GM18508 (cell line): ENCODE data around the gene RAB37.

ENCODE experiments used
- ATAC-seq: cut with Tn5 transposase; IDR thresholded peaks from one replicate; pipeline ENCODE4 v1.9.1; 2021; ENCODE audit warnings: moderate number of reproducible peaks; ENCODE audit not compliant: insufficient read depth, unreplicated experiment

RAB37 gene

DNA sequence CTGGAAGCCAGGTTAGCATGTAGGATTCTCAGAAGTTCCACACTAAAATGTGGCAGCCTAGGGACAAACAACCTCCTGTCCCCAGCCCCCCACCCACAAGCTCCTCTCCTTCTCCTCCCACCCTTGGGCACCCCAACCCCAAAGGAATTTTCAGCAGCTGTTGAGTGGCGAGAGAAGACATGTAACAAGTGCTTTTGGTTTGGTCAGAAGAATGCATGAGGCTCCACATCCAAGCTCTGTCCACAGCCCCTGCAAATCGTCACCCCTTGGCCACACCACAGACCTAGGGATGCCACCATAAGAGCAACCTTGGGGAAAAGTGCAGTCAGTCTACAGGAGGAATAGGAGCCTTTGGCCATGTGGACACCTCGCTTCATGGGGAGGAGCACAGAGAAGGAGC is 11.9 kb upstream of the RAB37 start:
- ATAC-seq = no peak

DNA sequence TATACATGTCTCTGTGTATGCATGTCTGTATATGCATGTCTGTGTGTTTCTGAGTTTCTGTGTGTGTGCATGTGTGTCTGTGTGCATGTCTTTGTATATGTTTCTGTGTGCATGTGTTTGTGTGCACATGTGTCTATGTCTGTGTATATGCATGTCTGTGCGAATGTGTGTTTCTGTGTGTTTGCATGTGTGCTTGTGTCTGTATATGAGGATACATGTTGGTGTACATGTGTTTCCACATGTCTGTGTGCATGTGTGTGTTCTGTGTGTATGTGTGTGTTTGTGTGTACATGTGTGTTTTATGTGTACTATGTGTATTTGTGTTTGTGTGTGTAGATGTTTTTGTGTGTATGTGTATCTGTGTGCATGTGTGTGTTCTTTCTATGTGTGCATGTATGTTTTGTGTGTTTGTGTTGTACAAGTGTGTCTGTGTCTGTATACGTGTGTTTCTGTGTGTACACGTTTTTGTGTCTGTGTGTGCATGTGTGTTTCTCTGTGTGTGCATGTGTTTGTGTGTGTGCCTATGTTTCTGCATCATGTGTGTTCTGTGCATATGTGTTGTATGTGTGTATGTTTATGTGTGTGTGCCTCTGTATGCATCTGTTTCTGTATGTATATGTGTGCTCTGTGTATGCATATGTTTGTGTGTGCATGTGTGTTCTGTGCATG is 8.9 kb upstream of the RAB37 start:
- ATAC-seq = no peak

DNA sequence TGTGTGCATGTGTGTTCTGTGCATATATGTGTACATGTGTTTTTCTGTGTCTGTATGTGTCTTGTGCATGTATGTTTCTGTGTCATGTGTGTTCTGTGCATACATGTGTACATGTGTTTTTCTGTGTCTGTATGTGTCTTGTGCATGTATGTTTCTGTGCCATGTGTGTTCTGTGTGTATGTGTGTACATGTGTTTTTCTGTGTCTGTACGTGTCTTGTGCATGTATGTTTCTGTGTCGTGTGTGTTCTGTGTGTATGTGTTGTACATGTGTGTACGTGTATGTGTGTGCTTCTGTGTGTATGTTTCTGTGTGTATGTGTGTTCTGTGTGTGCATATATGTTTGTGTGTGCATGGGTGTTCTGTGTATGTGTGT is 8.4 kb upstream of the RAB37 start:
- no peak for ATAC-seq

DNA sequence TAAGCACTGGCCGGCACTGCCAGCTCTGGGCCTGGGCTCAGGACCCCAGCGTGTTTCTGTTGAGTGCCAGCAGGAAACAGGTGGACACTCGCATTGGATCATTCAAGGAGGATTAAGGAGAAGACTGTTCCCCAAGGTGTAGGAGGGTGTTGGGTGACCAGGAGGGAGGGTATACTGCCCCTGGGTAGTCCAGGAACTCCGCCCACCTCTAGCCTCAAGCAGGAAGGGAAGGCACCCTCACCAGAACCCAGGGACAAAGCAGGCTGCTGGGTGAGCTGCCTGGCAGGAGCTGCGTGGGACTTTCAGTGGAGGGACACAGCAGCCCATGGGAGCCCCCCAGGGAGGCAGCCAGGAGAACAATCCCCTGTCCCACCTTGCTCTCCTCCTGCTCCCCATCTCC is 7.7 kb upstream of the RAB37 start:
- ATAC-seq = no peak

DNA sequence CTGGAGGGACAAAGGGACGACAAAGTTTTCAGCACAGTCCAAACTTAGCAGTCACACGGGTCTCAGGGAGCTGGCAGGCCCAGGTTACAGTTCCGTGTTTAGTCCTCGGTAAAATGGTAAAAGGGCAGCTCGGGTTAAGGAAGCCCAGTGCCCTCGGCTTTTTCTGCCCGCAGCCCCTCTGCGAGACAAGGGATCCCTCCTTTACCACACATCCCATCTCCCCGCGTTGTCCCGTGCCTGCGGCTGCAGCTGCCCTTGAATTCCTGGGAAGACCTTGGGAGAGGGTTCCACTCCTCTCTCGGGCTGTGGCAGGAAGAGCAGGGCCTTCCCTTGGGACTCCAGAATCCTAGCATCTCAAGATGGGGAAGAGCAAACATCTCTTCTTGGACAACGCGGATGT is 7.2 kb upstream of the RAB37 start:
- ATAC-seq = no peak

DNA sequence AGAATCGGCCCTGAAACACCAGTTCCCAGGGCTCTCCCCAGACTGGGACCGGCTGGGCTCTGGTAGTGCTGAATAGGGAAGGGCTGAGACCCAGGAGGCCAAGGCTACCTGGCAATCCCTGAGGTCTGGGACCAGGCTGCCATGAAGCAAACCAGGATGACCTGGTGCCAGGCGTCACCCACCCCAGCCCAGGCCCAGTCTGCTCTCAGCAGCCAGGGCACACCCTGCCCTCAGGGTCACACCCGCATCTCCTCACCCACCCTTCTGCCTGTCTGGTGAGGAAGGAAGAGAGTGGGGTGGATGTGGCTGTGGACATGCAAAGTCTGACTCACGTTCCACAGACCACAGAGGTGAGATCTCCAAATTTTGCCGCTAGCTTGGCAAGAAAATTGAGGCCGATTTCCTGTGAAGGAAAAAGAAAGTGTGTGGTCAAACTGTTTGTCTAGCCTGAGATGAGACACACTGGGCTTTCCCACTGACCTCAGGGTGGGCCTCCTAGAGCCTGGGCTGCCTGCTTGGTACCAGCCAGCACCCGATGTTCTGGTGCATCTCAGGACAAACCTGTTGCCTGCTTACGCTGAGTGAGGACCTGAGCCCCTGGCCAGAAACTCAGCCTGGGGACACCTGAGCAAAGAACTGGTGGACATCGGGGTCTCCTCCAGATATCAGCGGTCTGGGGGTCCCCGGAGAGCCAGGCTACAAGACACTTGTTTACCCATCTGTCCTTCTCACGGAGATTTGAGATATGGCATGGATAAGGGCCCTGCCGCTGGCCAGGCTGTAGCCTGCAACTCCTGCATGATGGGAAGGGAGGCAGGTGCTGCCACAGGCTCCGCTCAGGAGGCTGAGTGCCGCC is 6.3 kb upstream of the RAB37 start:
- ATAC-seq = no peak

DNA sequence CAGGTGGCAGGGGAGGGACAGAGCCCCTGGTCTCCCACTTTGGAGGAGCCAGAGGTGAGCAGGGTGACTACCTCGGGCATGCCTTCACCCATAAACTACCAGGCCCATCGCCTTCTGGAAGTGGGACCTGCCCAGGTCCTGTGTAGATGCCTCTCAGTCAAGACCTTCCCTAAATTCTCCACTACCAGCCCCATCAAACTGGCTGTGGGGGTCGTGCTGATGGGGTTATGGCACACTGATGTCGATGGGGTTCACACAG is 5.8 kb upstream of the RAB37 start:
- no peak for ATAC-seq

DNA sequence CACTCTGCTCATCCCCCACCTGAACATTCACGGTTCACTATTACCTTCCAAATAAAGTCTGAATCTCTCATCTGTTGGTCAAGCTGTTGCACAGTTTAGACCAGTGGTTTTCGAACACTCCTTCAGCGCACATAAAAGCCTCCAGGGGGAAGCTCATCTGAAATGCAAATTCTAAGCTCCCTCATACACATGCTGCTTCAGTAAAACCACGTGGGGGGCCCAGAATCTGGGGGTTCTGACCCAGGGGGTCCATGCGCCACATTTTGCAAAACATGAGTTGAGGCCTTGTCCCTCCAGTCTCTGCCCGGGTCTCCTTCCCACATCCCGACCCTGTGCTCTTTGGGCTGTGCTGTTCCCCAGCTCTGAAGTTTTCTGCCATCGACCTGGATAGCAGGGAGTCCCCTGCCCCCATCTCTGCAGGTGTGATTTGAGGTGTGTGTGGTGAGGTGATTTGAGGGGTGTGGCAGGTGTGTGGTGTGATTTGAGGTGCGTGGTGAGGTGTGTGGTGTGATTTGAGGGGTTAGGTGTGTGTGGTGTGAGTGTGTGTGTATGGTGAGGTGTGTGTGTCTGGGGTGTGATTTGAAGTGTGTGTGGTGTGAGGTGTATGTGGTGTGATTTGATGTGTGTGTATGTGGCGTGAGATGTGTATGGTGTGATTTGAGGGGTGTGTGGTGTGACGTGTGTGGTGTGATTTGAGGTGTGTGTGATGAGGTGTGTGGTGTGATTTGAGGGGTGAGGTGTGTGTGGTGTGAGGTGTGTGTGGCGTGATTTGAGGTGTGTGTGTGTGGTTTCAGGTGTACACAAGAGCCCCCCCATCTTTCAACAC is 4.8 kb upstream of the RAB37 start:
- no peak for ATAC-seq

DNA sequence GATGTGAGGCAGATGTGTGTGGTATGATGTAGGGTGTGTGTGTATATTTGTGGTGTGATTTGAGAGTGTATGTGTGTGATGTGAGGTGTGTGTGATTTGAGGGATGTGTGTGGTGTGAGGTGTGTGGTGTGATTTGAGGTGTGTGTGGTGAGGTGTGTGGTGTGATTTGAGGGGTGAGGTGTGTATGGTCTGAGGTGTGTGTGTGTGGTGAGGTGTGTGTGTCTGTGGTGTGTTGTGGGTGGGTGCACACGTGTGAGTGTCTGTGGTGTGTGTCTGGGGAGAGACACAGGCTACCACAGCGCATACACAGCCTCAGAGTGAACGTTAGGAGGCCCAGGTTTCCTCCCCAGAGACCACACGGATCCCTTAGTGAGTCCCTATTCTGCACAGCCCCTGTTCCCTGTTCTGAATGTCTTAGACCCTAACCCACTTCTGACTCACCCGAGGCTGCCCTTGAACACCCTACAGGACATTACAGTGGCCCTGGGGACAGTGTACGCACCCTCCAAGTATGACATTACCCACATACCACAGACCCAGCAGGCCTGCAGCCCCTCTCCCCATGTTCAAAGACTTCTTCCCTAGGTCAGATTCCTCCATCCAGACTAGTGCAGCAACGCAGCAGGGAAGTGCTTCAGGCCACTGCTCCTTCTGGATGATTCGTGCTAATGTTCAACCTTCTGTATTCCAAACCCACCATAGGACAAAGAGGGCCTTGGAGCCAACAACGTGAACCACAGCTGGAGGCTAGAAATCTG is 3.5 kb upstream of the RAB37 start:
- no peak for ATAC-seq

DNA sequence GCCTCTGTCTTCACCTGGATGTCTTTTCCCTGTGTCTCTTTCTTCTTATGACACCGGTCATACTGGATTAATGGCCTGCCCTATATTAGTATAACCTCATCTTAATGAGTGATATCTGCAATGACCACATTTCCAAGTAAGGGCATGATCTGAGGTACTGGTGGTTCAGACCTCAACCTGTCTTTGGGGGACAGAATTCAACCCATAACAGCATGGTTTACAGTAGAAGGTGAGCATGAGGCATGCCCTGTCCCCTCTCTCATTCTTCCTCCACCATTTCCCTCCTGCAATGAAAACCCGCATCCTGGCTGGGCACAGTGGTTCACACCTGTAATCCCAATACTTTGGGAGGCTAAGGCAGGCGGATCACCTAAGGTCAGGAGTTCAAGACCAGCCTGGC is 2.8 kb upstream of the RAB37 start:
- no peak for ATAC-seq

DNA sequence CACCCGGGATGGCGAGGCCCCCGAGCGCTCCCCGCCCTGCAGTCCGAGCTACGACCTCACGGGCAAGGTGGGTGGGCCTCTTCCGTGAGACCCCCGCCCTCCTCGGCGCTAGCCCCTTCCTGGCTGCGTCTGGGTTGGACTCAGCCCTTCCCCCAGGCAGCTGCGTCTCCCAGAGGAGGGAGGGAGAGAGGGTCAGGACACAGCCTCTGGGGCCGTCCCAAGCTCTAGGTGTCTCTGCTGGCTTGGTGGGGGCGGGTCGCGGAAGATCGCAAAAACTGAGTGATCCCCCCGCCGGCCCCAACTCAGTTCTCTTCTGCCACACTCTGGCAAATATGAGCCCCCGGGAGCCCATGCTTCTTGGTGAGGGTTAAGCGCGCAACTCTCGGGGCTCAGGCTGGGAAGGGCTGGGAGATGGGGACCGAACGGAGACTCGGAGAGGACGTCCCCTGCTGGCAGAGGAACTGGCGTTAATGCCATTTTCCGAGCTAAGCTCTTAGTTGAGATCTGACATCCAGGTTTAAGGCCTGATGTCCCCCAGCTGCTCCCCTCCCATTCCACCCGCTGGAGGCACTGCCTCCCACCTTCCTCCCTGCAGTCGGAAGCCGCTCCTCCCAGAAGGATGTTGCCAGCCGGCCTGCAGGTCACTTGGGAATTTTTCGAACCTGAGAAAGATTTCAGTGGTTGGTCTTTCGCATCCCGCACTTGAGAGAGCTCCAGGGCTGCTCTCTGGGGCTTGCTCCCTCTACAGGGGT is 419 bp downstream of the RAB37 start:
- ATAC-seq = no peak

DNA sequence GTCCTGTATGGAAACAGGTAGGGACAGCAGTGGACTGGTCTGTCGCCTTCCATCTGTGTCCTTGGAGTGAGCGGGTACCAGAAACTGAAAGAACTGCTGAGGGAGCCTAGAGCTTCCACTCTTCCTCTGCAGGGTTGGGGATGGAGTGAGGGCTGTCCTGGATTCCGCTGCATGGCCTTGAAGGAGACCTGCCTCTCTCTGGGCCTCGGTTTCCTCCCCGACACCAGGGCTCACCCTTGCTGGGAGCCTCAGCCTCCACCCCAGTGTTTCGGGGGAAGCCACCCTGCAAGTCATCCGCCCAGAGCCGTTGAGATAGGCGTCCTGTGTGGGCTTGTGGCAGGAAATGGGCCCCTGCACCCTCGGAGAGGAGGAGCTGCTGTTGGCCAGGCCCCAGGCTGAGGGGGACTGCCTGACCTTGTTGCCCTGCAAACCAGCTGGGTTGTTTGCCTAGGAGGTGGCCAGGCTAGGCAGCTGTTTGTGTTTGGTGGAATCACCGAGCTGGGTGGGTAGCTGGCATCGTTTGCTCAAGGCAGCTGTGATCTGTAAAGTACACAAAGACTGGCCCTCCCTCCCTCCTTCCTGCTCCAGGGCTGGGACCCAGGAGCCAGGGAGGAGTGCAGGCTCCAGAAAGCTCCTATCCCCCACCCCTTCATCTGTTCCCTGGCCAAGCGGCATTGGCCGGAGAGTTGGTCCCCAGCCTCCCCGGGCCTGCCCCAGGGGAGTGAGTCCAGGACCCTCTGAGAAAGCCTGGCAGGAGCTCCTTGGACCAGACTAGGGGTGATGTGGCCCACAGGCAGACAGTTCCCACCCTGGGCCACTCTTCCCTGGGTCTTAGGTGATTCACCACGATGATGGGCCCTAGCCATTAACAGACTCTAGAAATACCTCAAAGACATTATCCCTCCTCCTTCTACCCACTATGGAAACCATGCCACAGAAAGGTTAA is 1.3 kb downstream of the RAB37 start:
- no peak for ATAC-seq

DNA sequence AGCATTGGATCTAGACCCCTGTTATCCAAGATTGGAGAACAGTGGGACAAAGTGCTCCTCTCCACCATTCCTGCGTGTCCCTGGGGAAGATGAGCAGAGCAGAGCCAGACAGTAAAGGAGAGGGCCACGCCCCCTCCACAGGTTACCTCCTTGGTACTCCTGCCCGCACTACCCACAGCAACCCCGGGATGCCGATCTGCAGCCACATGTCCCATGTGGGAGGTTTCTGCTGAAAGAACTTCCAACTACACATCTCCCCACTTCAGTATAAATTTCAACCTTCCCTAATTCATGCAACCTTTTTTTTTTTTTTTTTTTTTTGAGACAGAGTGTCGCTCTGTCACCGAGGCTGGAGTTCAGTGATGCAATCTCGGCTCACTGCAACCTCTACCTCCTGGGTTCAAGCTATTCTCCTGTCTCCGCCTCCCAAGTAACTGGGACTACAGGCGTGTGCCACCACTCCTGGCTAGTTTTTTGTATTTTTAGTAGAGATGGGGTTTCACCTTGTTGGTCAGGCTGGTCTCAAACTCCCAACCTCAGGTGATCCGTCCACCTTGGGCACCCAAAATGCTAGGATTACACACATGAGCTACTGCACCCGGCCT is 2.3 kb downstream of the RAB37 start:
- no peak for ATAC-seq

DNA sequence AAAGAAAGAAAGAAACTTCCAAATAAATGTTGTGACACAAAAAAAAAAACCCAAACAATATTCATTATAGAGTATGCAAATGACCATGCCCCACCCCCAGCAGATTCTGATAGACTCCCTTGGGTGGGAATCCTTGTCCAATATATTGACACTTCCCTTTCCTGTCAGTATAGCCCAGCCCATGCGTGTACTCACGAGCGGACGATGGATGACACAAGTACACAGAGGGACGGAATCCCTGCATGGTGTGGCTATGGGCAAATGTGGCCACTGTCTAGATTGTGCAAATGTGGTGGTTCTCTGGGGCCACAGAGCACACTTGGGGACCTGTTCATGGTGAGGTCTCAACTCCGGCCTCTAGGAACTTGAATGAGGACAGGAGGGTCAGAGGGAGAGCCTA is 3.1 kb downstream of the RAB37 start:
- ATAC-seq = no peak

DNA sequence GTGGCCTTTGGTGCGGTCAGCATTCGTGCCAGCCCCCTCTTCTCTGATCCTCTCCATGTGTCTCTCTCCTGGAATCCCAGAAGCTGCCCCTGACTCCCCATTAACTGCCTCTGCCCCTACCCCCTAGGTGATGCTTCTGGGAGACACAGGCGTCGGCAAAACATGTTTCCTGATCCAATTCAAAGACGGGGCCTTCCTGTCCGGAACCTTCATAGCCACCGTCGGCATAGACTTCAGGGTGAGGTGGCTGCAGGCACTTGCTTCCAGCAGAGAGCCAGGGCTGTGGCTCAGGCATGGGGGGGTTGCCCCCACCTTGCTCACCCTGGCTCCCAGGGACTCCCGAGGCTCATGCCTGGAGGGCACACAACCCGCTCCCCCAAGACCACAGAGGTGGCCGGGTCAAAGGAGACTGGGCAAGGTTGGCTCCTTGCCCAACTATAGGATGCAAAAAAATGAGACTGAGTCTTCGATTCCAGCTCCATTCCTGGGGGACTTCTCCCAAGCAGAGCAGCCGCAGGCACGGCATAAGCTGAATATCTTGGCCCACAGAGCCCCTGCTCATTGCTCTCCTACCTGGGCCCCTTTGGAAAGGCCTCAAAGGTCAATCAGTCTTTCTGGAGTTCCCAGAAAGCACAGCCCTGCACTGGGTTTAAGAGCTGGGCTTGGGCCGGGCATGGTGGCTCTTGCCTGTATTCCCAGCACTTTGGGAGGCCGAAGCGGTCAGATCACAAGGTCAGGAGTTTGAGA is 3.8 kb downstream of the RAB37 start:
- no peak for ATAC-seq

DNA sequence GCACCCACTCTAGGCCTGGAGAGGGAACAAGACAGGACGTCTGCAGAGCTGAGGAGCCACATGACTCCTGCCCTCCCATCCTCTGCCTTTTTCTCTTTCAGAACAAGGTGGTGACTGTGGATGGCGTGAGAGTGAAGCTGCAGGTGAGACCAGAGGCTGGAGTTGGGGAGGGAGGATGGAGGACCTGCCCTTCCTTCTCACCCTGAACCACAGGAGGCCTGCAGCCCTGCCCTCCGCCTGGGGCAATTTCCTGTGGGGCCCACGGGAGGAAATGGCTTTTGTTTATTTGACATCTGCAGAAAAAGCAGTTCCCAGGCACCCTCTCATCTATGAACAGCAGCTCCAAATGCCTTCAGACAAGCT is 5.1 kb downstream of the RAB37 start:
- ATAC-seq = no peak

DNA sequence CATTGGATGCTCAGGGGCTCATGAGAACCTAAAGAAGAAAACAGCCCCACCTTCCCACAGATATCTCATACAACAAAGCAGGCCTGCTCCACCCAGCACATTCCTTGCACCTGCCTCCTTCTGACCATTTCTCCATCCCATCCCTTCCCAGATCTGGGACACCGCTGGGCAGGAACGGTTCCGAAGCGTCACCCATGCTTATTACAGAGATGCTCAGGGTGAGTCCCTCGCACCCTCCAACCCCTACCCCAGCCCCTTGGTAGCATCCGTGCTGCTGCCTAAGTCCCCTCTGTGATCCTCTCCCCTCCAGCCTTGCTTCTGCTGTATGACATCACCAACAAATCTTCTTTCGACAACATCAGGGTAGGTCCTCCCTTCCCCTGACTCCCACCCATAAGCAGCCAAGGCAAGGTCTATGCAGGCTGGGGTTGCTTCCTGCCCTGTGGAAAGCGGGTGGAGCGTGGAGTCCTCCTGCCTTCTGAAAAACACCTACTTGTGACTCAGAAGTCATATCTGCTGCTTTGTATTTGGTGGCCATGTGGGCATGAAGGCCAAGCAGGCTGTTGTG is 6.0 kb downstream of the RAB37 start:
- no peak for ATAC-seq

DNA sequence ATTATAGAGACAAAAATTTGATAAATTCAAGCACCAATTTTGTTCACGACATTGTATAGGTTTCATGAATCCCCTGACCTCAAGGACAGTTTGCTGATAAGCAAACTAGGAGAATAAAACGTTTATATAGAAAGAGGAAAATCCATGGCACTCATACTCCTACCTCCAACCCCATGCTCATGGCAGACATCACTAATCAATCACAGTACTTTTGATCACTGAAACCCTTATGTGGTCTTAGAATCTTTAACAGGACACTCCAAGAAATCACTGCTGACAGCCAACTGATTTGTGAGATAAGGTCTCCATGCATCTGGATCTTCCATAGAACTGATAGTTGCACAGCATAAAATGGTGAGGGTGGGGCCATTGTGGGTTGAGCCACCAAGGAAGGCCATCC is 6.7 kb downstream of the RAB37 start:
- no peak for ATAC-seq
